Ishikawa (cell line): ENCODE measurements around the gene MRPL43.

Experiments used
- CEBPB ChIP-seq: IDR thresholded peaks from 2 replicates; pipeline ENCODE4 v1.6.1; 2012
- MAX ChIP-seq: IDR thresholded peaks from 2 replicates; pipeline ENCODE4 v1.6.1; 2012
- TAF1 ChIP-seq: IDR thresholded peaks from 2 replicates; pipeline ENCODE4 v1.6.1; 2012; ENCODE audit warnings: low read depth, mild to moderate bottlenecking
- TCF12 ChIP-seq: IDR thresholded peaks from 2 replicates; pipeline ENCODE4 v1.6.1; 2012; ENCODE audit warnings: low read depth
- YY1 ChIP-seq: IDR thresholded peaks from 2 replicates; pipeline ENCODE4 v1.6.1; 2012; ENCODE audit warnings: low read depth

- TF ChIP-seq MAX (no peak), CEBPB (no peak), TAF1 (no peak), TCF12 (no peak), YY1 (no peak)
Measured at GRCh38 chr10:101006593-101007098, 19.3 kb upstream of the MRPL43 start.
